Suprapubic skin (tissue), 4 donors: ENCODE results near the gene SLC9C1. TPM values are rescaled to one million over a fixed set of nuclear protein-coding genes. Genes with fewer than 3 reads are reported as not detected.

Experiments used
- DNase-seq, 2 donors: peaks; one replicate each; pipeline ENCODE4 v3.0.0-alpha.2; 2019; ENCODE audit warnings: low spot score in 2 of 2
- H3K27ac ChIP-seq: fragments of 200-600 bp; sonication (generic); one replicate; pipeline ENCODE4 v1.5.1; 2019
- H3K27me3 ChIP-seq: fragments of 200-600 bp; sonication (generic); one replicate; pipeline ENCODE4 v1.5.1; 2019
- H3K36me3 ChIP-seq: fragments of 200-600 bp; sonication (generic); one replicate; pipeline ENCODE4 v1.5.1; 2019
- H3K4me1 ChIP-seq: fragments of 200-600 bp; sonication (generic); one replicate; pipeline ENCODE4 v1.5.1; 2019
- H3K4me3 ChIP-seq: fragments of 200-600 bp; sonication (generic); one replicate; pipeline ENCODE4 v1.5.1; 2019; ENCODE audit warnings: mild to moderate bottlenecking
- H3K9me3 ChIP-seq: fragments of 200-600 bp; sonication (generic); one replicate; pipeline ENCODE4 v1.5.1; 2019
- EP300 ChIP-seq: sonication (generic); formaldehyde crosslinking; IDR thresholded peaks from one replicate; pipeline ENCODE4 v1.6.1; 2017; ENCODE audit warnings: antibody characterized with exemption
- POLR2A ChIP-seq, 2 donors: fragments of 450-650 bp; IDR thresholded peaks; one replicate each; pipeline ENCODE4 v1.6.1; 2017; ENCODE audit warnings: antibody characterized with exemption in 2 of 2, mild to moderate bottlenecking in 2 of 2, moderate library complexity in 2 of 2
- POLR2AphosphoS5 ChIP-seq, 3 donors: sonication (generic); formaldehyde crosslinking; IDR thresholded peaks; one replicate each; pipeline ENCODE4 v1.6.1; 2017; ENCODE audit warnings: antibody characterized with exemption in 3 of 3
- WGBS: methylation state at CpG from one replicate; pipeline ENCODE4 v1.1.5; 2018; 5-methylcytosine and 5-hydroxymethylcytosine counted together
- total RNA-seq, 4 donors: library from RNA; depleted of rRNA; stranded (reverse); fragments of >200 nt; gene quantifications; one replicate each; pipeline ENCODE4 v1.1.0, GENCODE V29; 2016
- TF ChIP-seq, protein P1 (sequence below), 2 donors: fragments of 200-600 bp in 1 of 2; fragments of 450-650 bp in 1 of 2; sonication (generic) in 1 of 2; IDR thresholded peaks; one replicate each; pipeline ENCODE4 v1.5.1; 2016 to 2019; ENCODE audit warnings: antibody characterized with exemption in 2 of 2, mild to moderate bottlenecking in 1 of 2, moderate library complexity in 1 of 2

SLC9C1 gene
- total RNA-seq, 4 donors from 2014 or later, result not detected

DNA sequence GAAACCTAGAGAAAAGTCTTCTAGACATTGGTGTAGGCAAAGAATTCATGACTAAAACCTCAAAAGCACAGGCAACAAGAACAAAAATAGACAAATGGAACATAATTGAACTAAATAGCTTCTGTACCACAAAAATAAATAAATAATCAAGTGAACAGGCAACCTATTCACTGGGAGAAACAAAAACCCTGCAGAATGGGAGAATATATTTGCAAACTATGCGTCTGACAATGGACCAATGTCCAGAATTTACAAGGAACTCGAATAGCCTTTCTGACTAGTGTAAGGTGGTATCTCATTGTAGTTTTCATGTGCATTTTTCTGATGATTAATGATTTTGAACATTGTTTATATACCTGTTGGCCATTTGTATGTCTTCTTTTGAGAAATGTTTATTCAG, 124.0 kb downstream of the SLC9C1 start:
- Histone ChIP-seq H3K27ac (no peak overlapping the region), H3K4me1 (no peaks in the 10 kb centered on the region), H3K36me3 (no peaks in the 10 kb centered on the region), H3K9me3 (no peaks in the 10 kb centered on the region), H3K27me3 (no peaks in the 10 kb centered on the region), H3K4me3 (no peak overlapping the region)
- DNase-seq, result no peak
- TF ChIP-seq EP300, result no peak
- no peak for TF ChIP-seq POLR2AphosphoS5 (IDR thresholded peaks at IDR 0.05)
- TF ChIP-seq POLR2A (IDR thresholded peaks at IDR 0.05), result no peak
- TF ChIP-seq, protein P1, sequence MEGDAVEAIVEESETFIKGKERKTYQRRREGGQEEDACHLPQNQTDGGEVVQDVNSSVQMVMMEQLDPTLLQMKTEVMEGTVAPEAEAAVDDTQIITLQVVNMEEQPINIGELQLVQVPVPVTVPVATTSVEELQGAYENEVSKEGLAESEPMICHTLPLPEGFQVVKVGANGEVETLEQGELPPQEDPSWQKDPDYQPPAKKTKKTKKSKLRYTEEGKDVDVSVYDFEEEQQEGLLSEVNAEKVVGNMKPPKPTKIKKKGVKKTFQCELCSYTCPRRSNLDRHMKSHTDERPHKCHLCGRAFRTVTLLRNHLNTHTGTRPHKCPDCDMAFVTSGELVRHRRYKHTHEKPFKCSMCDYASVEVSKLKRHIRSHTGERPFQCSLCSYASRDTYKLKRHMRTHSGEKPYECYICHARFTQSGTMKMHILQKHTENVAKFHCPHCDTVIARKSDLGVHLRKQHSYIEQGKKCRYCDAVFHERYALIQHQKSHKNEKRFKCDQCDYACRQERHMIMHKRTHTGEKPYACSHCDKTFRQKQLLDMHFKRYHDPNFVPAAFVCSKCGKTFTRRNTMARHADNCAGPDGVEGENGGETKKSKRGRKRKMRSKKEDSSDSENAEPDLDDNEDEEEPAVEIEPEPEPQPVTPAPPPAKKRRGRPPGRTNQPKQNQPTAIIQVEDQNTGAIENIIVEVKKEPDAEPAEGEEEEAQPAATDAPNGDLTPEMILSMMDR (IDR thresholded peaks at IDR 0.05), result no peak
- WGBS, result 85% methylated on average over 2 of the region's 2 CpGs

DNA sequence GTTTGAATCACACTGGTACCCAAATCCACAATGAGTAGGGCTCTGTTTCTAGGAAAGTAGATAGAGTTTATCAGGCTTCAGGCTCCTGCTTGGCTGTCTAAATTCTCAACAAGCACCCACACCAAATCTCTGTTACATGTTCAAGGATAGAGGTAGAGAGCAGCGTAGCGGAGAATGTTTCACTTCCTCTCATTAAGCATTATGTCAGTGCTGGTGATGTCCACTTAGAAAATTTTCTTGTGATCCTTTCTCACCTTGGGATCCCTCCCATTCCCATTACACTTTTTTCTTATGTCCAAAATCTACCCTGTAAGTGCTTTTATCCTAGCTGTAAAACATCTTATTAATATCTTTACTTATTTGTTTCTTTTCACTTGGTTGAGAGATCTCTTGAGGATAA, 126.3 kb downstream of the SLC9C1 start:
- H3K4me1 ChIP-seq, result no peaks in the 10 kb centered on the region
- no peaks in the 10 kb centered on the region for H3K27me3 ChIP-seq
- TF ChIP-seq, protein P1 (IDR thresholded peaks at IDR 0.05), result no peak
- TF ChIP-seq POLR2AphosphoS5 (IDR thresholded peaks at IDR 0.05) (no peak), POLR2A (IDR thresholded peaks at IDR 0.05) (no peak), EP300 (no peak)
- no peak for DNase-seq
- WGBS, result 86% methylated on average over 2 of the region's 2 CpGs
- H3K36me3 ChIP-seq, result no peaks in the 10 kb centered on the region
- no peaks in the 10 kb centered on the region for H3K9me3 ChIP-seq
- H3K27ac ChIP-seq, result no peak overlapping the region
- H3K4me3 ChIP-seq, result no peak overlapping the region

DNA sequence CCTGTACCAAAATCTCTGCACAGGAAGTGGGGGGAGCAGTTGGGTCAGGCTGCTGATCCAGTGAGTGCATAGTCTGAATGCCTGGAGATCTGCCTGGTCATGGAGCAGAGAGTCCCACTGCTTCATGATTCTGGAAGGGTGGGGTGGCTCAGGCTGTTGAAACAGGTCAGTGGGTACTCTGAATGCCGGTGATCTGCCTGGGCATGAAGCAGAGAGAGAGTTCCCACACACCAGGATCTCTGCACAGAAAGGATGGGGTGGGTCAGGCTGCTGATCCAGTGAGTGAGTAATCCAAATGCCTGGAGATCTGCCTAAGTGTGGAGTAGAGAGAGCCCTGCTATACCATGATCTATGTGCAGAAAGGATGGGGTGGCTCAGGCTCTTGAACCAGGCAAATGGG, 144.9 kb downstream of the SLC9C1 start:
- Histone ChIP-seq H3K27ac (no peak overlapping the region), H3K27me3 (no peaks in the 10 kb centered on the region), H3K4me1 (no peaks in the 10 kb centered on the region), H3K9me3 (no peaks in the 10 kb centered on the region), H3K4me3 (no peak overlapping the region), H3K36me3 (no peaks in the 10 kb centered on the region)
- no peak for DNase-seq
- WGBS, result no CpG with 5 or more reads among the region's 1 CpG
- TF ChIP-seq POLR2AphosphoS5 (IDR thresholded peaks at IDR 0.05), result no peak
- TF ChIP-seq, protein P1 (IDR thresholded peaks at IDR 0.05), result no peak
- no peak for TF ChIP-seq POLR2A (IDR thresholded peaks at IDR 0.05)
- TF ChIP-seq EP300, result no peak

DNA sequence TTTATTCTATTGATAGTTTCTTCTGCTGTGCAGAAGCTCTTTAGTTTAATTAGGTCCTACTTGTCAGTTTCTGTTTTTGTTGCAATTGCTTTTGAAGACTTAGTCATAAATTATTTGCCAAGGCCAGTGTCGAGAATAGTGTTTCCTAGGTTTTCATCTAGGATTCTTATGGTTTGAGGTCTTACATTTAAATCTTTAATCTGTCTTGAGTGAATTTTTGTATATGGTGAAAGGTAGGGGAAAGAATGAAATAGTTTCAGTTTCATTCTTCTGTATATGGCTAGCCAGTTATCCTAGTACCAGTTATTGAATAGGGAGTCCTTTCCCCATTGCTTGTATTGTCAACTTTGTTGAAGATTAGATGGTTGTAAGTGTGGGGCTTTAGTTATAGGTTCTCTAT, 150.3 kb downstream of the SLC9C1 start:
- no peak overlapping the region for H3K27ac ChIP-seq

DNA sequence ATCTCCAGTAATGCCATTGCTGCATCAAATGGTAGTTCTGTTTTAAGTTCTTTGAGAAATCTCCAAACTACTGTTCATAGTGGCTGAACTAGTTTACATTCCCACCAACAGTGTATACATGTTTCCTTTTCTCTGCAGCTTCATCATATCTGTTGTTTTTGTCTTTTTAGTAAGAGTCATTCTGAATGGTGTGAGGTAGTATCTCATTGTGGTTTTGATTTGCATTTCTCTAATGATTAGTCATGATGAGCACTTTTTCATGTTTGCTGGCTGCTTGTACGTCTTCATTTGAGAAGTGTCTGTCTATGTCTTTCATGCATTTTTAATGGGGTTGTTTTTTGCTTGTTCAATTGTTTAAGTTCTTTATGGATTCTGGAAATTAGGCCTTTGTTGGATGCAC, 150.8 kb downstream of the SLC9C1 start:
- DNase-seq, result no peak
- Histone ChIP-seq H3K36me3 (no peaks in the 10 kb centered on the region), H3K27ac (no peak overlapping the region), H3K4me1 (no peaks in the 10 kb centered on the region), H3K27me3 (no peaks in the 10 kb centered on the region), H3K4me3 (no peak overlapping the region), H3K9me3 (no peaks in the 10 kb centered on the region)
- WGBS, result 85% methylated on average over 1 of the region's 1 CpG
- TF ChIP-seq, protein P1 (IDR thresholded peaks at IDR 0.05), result no peak
- TF ChIP-seq EP300, result no peak
- no peak for TF ChIP-seq POLR2A (IDR thresholded peaks at IDR 0.05)
- no peak for TF ChIP-seq POLR2AphosphoS5 (IDR thresholded peaks at IDR 0.05)

More for the DNA sequence above, 150.3 kb downstream of the SLC9C1 start:
- 72% methylated on average over 1 of the region's 1 CpG for WGBS
- Histone ChIP-seq H3K4me1 (no peaks in the 10 kb centered on the region), H3K36me3 (no peaks in the 10 kb centered on the region), H3K27me3 (no peaks in the 10 kb centered on the region), H3K4me3 (no peak overlapping the region), H3K9me3 (no peaks in the 10 kb centered on the region)
- DNase-seq, result no peak
- no peak for TF ChIP-seq EP300
- no peak for TF ChIP-seq POLR2A (IDR thresholded peaks at IDR 0.05)
- TF ChIP-seq, protein P1 (IDR thresholded peaks at IDR 0.05), result no peak
- no peak for TF ChIP-seq POLR2AphosphoS5 (IDR thresholded peaks at IDR 0.05)
